Right atrium auricular region (tissue), 2 donors: Measurements from ENCODE around the gene POP7. TPM values are rescaled to one million over a fixed set of nuclear protein-coding genes. Genes with fewer than 3 reads are reported as not detected.
"Not testable (repeated sequence)": the region's sequence is repeated elsewhere in the genome, so short reads cannot be mapped to it uniquely, and the experiment has no call there.

Experiments
- DNase-seq: peaks from one replicate; pipeline ENCODE4 v3.0.0-alpha.2; 2019; ENCODE audit warnings: low spot score
- H3K27ac ChIP-seq, 2 donors: fragments of 200-600 bp; sonication (generic); 1 replicate in 1 of 2; 2 replicates in 1 of 2; pipeline ENCODE4 v1.5.1; 2016 to 2019
- H3K27me3 ChIP-seq, 2 donors: fragments of 200-600 bp; sonication (generic); one replicate each; pipeline versions ENCODE4 v1.5.1 to v1.6.0; 2017 to 2019
- H3K36me3 ChIP-seq: fragments of 200-600 bp; sonication (generic); one replicate; pipeline ENCODE4 v1.5.1; 2016
- H3K4me1 ChIP-seq, 2 donors: fragments of 200-600 bp; sonication (generic); one replicate each; pipeline versions ENCODE4 v1.5.1 to v1.6.0; 2017 to 2019
- H3K4me3 ChIP-seq, 2 donors: fragments of 200-600 bp; sonication (generic); 1 replicate in 1 of 2; 2 replicates in 1 of 2; pipeline ENCODE4 v1.5.1; 2017 to 2019; ENCODE audit warnings: mild to moderate bottlenecking in 1 of 2, moderate library complexity in 1 of 2
- H3K9me3 ChIP-seq, 2 donors: fragments of 200-600 bp; sonication (generic); one replicate each; pipeline ENCODE4 v1.5.1; 2019
- CTCF ChIP-seq, 2 donors: fragments of 200-600 bp; sonication (generic); IDR thresholded peaks; one replicate each; pipeline ENCODE4 v1.5.1; 2019; ENCODE audit warnings: antibody characterized with exemption in 2 of 2
- total RNA-seq, 2 donors: library from RNA; depleted of rRNA; stranded (reverse); fragments of >200 nt; gene quantifications; one replicate each; pipeline ENCODE4 v1.1.0, GENCODE V29; 2016

POP7 gene
- total RNA-seq, 2 donors from 2014 or later = 19.1 to 28.7 TPM

DNA sequence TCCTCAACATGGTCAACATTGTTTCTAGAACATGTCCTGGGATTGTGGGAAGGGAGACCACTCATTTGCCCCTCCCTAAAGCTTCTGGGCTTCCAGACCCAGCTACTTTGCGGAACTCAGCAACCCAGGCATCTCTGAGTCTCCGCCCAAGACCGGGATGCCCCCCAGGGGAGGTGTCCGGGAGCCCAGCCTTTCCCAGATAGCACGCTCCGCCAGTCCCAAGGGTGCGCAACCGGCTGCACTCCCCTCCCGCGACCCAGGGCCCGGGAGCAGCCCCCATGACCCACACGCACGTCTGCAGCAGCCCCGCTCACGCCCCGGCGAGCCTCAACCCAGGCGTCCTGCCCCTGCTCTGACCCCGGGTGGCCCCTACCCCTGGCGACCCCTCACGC lies 14.4 kb downstream of the POP7 start, which contains the start of gene EPO:
Gene EPO (plus strand): TSS at position 190 of the 392 bp plus-strand sequence. CDS start 513 bp downstream, outside the sequence.
- H3K27me3 ChIP-seq = peaks cover 0 to 14% of the 10 kb centered on the region in 2 donors
- no peak within 1 kb of the TSS for H3K27ac ChIP-seq
- peaks cover 0 to 13% of the 10 kb centered on the region in 2 donors for H3K4me1 ChIP-seq
- no peaks in the 10 kb centered on the region for H3K9me3 ChIP-seq
- no peak for DNase-seq
- TF ChIP-seq CTCF (IDR thresholded peaks at IDR 0.05) = no peak
- peak within 1 kb of the TSS in 1 of 2 donors; percentile 16 for H3K4me3 ChIP-seq
- no peaks in the 10 kb centered on the region for H3K36me3 ChIP-seq

- TF ChIP-seq CTCF (IDR thresholded peaks at IDR 0.05) = no peak
- Histone ChIP-seq H3K27me3 (peaks cover 0 to 14% of the 10 kb centered on the region in 2 donors), H3K4me3 (peak overlapping the region in 1 of 2 donors; percentile 16), H3K36me3 (no peaks in the 10 kb centered on the region), H3K27ac (no peak overlapping the region), H3K9me3 (no peaks in the 10 kb centered on the region), H3K4me1 (peaks cover 0 to 13% of the 10 kb centered on the region in 2 donors)
- DNase-seq = no peak
Observed at GRCh38 chr7:100720671-100721504, 15.0 kb downstream of the POP7 start.

GRCh38 chr7:100721505-100721812 lies 15.5 kb downstream of the POP7 start:
- Histone ChIP-seq H3K4me1 (peaks cover 0 to 13% of the 10 kb centered on the region in 2 donors), H3K27me3 (peaks cover 0 to 14% of the 10 kb centered on the region in 2 donors), H3K36me3 (no peaks in the 10 kb centered on the region), H3K27ac (no peak overlapping the region), H3K9me3 (no peaks in the 10 kb centered on the region), H3K4me3 (no peak overlapping the region)
- DNase-seq = no peak
- TF ChIP-seq CTCF (IDR thresholded peaks at IDR 0.05) = no peak

DNA sequence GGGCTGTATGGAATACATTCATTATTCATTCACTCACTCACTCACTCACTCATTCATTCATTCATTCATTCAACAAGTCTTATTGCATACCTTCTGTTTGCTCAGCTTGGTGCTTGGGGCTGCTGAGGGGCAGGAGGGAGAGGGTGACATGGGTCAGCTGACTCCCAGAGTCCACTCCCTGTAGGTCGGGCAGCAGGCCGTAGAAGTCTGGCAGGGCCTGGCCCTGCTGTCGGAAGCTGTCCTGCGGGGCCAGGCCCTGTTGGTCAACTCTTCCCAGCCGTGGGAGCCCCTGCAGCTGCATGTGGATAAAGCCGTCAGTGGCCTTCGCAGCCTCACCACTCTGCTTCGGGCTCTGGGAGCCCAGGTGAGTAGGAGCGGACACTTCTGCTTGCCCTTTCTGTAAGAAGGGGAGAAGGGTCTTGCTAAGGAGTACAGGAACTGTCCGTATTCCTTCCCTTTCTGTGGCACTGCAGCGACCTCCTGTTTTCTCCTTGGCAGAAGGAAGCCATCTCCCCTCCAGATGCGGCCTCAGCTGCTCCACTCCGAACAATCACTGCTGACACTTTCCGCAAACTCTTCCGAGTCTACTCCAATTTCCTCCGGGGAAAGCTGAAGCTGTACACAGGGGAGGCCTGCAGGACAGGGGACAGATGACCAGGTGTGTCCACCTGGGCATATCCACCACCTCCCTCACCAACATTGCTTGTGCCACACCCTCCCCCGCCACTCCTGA lies 16.7 kb downstream of the POP7 start:
- Histone ChIP-seq H3K27ac (no peak overlapping the region), H3K4me3 (no peak overlapping the region), H3K36me3 (no peaks in the 10 kb centered on the region), H3K27me3 (peaks cover 0 to 14% of the 10 kb centered on the region in 2 donors), H3K4me1 (peaks cover 0 to 13% of the 10 kb centered on the region in 2 donors), H3K9me3 (no peaks in the 10 kb centered on the region)
- no peak for TF ChIP-seq CTCF (IDR thresholded peaks at IDR 0.05)
- no peak for DNase-seq

DNA sequence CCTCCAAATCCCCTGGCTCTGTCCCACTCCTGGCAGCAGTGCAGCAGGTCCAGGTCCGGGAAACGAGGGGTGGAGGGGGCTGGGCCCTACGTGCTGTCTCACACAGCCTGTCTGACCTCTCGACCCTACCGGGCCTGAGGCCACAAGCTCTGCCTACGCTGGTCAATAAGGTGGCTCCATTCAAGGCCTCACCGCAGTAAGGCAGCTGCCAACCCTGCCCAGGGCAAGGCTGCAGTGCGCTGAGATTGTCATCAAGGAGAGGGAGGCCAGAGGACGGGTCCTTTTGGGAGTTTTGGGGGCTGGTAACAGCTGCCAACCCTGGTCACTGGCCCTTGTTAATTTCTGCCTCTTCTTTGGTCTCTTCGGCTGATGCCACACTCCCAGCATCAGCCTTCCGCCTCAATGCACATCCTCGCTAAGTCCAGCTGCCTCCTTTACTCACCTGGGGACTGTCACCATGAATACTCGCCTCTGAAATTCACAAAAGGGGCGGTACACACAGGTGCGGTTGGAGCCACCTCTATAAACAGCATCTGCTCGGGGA lies 17.9 kb downstream of the POP7 start:
- DNase-seq = no peak
- no peaks in the 10 kb centered on the region for H3K9me3 ChIP-seq
- H3K27me3 ChIP-seq = peaks cover 0 to 14% of the 10 kb centered on the region in 2 donors
- H3K4me1 ChIP-seq = peaks cover 0 to 13% of the 10 kb centered on the region in 2 donors
- H3K36me3 ChIP-seq = no peaks in the 10 kb centered on the region
- no peak for TF ChIP-seq CTCF (IDR thresholded peaks at IDR 0.05)
- no peak overlapping the region for H3K27ac ChIP-seq
- H3K4me3 ChIP-seq = no peak overlapping the region

- H3K9me3 ChIP-seq = not testable (repeated sequence)
- H3K4me1 ChIP-seq = peaks cover 0 to 13% of the 10 kb centered on the region in 2 donors
Observed at GRCh38 chr7:100724364-100724763, 18.4 kb downstream of the POP7 start.

More at GRCh38 chr7:100724364-100724763, 18.4 kb downstream of the POP7 start:
- H3K36me3 ChIP-seq, H3K27ac ChIP-seq, DNase-seq, H3K4me3 ChIP-seq: not testable (repeated sequence)
- peaks cover 0 to 14% of the 10 kb centered on the region in 2 donors for H3K27me3 ChIP-seq
